ENCODE results near the gene SDHAF1.

The SDHAF1 gene

DNA sequence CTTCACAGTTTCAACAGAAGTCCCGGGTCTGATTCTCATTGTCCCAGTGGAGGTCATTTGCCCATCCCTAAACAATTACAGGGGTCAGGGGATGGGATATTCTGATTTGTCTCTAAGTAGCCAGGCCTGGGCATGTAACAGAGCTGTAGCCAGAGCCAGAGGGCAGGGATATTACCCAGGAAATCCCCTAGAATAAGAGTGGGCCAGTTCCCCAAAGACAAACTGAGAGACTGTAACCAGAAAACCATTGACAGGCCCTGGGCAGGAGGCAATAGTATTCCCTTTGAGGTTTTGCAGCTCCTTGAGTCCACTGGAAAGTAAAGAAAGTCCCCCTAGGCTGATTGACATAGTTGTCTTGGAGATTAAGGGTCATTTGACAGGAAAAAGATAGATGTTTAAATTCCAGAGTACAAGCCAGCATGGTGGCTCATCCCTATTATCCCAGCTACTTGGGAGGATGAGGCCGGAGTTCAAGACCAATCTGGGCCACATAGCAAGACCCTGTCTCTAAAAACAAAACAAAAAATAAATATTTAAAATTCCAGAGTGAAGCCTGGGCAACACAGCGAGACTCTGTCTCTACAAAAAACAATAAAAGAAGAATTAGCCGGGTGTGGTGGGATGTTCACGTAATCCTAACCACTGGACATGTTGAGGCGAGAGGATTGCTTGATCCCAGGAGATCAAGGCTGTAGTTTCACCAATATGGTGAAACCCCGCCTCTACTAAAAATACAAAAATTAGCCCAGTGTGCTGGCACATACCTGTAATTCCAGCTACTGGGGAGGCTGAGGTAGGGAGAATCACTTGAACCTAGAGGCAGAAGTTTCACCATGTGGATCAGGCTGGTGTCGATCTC lies 1.9 kb upstream of the SDHAF1 start:
- no peak for TF ChIP-seq PATZ1 (CRISPR knock-in tag; IDR thresholded peaks at IDR 0.05; ENCODE audit: borderline replicate concordance)
- TF ChIP-seq, protein P1, sequence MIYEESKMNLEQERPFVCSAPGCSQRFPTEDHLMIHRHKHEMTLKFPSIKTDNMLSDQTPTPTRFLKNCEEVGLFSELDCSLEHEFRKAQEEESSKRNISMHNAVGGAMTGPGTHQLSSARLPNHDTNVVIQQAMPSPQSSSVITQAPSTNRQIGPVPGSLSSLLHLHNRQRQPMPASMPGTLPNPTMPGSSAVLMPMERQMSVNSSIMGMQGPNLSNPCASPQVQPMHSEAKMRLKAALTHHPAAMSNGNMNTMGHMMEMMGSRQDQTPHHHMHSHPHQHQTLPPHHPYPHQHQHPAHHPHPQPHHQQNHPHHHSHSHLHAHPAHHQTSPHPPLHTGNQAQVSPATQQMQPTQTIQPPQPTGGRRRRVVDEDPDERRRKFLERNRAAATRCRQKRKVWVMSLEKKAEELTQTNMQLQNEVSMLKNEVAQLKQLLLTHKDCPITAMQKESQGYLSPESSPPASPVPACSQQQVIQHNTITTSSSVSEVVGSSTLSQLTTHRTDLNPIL (CRISPR knock-in tag; IDR thresholded peaks at IDR 0.05; ENCODE audit: low read depth) = no peak
- no peak for TF ChIP-seq ZNF8 (CRISPR knock-in tag; IDR thresholded peaks at IDR 0.05)
- TF ChIP-seq CSRNP3 (CRISPR knock-in tag; IDR thresholded peaks at IDR 0.05) = no peak
- no peak for TF ChIP-seq ZC3H10 (CRISPR knock-in tag; IDR thresholded peaks at IDR 0.05)
- no peak for TF ChIP-seq TCF4 (CRISPR knock-in tag; IDR thresholded peaks at IDR 0.05; ENCODE audit: borderline replicate concordance)
- no peak for TF ChIP-seq ARNTL (CRISPR knock-in tag; IDR thresholded peaks at IDR 0.05; ENCODE audit: borderline replicate concordance, low read depth)
- no peak for TF ChIP-seq RARB (CRISPR knock-in tag; IDR thresholded peaks at IDR 0.05)
- TF ChIP-seq ZFP3 (CRISPR knock-in tag; IDR thresholded peaks at IDR 0.05) = no peak
- TF ChIP-seq ESRRG (CRISPR knock-in tag; IDR thresholded peaks at IDR 0.05) = no peak
- TF ChIP-seq GLIS3 (CRISPR knock-in tag; IDR thresholded peaks at IDR 0.05) = no peak
- no peak for TF ChIP-seq OSR1 (CRISPR knock-in tag; IDR thresholded peaks at IDR 0.05)
- TF ChIP-seq PPARA (CRISPR knock-in tag; IDR thresholded peaks at IDR 0.05; ENCODE audit: borderline replicate concordance) = no peak
- TF ChIP-seq ZNF565 (CRISPR knock-in tag; conservative IDR thresholded peaks at IDR 0.05; ENCODE audit: low read depth) = no peak
- TF ChIP-seq ZNF70 (CRISPR knock-in tag; IDR thresholded peaks at IDR 0.05) = no peak
- no peak for TF ChIP-seq CSDC2 (CRISPR knock-in tag; IDR thresholded peaks at IDR 0.05)
- TF ChIP-seq ZFP30 (CRISPR knock-in tag; IDR thresholded peaks at IDR 0.05) = no peak
- TF ChIP-seq TOX (CRISPR knock-in tag; IDR thresholded peaks at IDR 0.05; ENCODE audit: borderline replicate concordance) = no peak
- ATAC-seq = no peak

DNA sequence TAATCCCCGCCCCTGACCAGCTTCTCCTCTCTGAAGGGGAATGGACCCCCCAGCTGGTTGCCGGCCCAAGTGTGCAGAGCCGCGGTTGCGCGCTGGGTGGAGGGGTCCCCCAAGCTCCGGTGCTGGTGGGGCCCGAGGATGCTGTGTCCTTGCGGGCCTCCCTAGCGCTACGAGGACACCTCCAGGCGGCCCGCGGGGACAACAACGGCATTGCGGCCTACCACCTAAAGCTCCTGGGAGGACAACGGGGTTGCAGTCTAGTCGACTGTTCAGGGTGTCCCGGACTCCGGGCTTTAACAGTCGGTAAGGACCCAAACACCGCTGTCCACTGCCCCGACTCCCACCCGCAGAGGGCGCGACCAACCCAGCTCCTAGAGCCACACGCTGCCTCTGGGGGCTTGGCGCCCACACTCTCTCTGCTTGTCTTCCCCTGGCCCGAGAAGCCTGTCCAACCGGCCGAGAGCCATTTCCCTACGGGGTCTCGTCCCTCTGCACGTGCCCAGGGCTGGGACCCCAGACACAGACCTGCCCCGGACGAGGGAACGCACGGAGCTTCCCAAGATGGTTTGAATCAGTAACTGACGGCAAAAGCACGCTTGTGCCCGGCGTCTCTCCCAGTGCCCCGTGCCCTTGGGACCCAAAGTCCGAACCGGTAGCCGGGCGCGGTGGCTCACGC lies 927 bp upstream of the SDHAF1 start:
- TF ChIP-seq ZFP30 (CRISPR knock-in tag; IDR thresholded peaks at IDR 0.05) (no peak), CSDC2 (CRISPR knock-in tag; IDR thresholded peaks at IDR 0.05) (no peak), OSR1 (CRISPR knock-in tag; IDR thresholded peaks at IDR 0.05) (no peak), SNAI2 (CRISPR knock-in tag; IDR thresholded peaks at IDR 0.05) (no peak), BACH2 (CRISPR knock-in tag; IDR thresholded peaks at IDR 0.05; ENCODE audit: borderline replicate concordance) (no peak), ISL1 (CRISPR knock-in tag; IDR thresholded peaks at IDR 0.05) (no peak), ZNF70 (CRISPR knock-in tag; IDR thresholded peaks at IDR 0.05) (no peak), GLIS3 (CRISPR knock-in tag; IDR thresholded peaks at IDR 0.05) (no peak)
- no peak for ATAC-seq

DNA sequence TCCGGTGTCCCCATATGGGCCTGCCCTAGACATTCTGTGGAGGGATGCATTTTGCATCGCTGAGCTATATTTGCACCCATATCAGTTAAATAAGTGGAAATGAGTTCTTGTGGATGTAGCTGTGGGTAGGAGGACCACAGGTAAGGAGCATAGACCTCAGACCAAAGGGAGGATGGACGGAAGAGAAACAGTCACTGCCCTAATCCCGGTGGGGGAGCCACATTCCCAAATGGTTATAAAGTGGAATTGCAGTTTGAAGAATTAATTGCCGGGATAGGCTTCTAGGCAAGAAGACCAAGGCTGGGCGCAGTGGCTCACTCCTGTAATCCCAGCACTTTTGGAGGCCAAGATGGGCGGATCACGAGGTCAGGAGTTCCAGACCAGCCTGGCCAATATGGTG lies 1.8 kb downstream of the SDHAF1 start:
- ATAC-seq = no peak
- TF ChIP-seq BACH2 (CRISPR knock-in tag; IDR thresholded peaks at IDR 0.05; ENCODE audit: borderline replicate concordance) (no peak), ESRRG (CRISPR knock-in tag; IDR thresholded peaks at IDR 0.05) (no peak), ZFP30 (CRISPR knock-in tag; IDR thresholded peaks at IDR 0.05) (no peak), ZFP3 (CRISPR knock-in tag; IDR thresholded peaks at IDR 0.05) (no peak), CSDC2 (CRISPR knock-in tag; IDR thresholded peaks at IDR 0.05) (no peak), PATZ1 (CRISPR knock-in tag; IDR thresholded peaks at IDR 0.05; ENCODE audit: borderline replicate concordance) (no peak), ZNF8 (CRISPR knock-in tag; IDR thresholded peaks at IDR 0.05) (no peak), ZNF70 (CRISPR knock-in tag; IDR thresholded peaks at IDR 0.05) (no peak), ISL1 (CRISPR knock-in tag; IDR thresholded peaks at IDR 0.05) (no peak), ZC3H10 (CRISPR knock-in tag; IDR thresholded peaks at IDR 0.05) (no peak), GLIS3 (CRISPR knock-in tag; IDR thresholded peaks at IDR 0.05) (no peak), OSR1 (CRISPR knock-in tag; IDR thresholded peaks at IDR 0.05) (no peak), SNAI2 (CRISPR knock-in tag; IDR thresholded peaks at IDR 0.05) (no peak), TCF4 (CRISPR knock-in tag; IDR thresholded peaks at IDR 0.05; ENCODE audit: borderline replicate concordance) (no peak)
- TF ChIP-seq, protein P1 (CRISPR knock-in tag; IDR thresholded peaks at IDR 0.05; ENCODE audit: low read depth) = no peak
- TF ChIP-seq, protein P2, sequence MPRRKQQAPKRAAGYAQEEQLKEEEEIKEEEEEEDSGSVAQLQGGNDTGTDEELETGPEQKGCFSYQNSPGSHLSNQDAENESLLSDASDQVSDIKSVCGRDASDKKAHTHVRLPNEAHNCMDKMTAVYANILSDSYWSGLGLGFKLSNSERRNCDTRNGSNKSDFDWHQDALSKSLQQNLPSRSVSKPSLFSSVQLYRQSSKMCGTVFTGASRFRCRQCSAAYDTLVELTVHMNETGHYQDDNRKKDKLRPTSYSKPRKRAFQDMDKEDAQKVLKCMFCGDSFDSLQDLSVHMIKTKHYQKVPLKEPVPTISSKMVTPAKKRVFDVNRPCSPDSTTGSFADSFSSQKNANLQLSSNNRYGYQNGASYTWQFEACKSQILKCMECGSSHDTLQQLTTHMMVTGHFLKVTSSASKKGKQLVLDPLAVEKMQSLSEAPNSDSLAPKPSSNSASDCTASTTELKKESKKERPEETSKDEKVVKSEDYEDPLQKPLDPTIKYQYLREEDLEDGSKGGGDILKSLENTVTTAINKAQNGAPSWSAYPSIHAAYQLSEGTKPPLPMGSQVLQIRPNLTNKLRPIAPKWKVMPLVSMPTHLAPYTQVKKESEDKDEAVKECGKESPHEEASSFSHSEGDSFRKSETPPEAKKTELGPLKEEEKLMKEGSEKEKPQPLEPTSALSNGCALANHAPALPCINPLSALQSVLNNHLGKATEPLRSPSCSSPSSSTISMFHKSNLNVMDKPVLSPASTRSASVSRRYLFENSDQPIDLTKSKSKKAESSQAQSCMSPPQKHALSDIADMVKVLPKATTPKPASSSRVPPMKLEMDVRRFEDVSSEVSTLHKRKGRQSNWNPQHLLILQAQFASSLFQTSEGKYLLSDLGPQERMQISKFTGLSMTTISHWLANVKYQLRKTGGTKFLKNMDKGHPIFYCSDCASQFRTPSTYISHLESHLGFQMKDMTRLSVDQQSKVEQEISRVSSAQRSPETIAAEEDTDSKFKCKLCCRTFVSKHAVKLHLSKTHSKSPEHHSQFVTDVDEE (CRISPR knock-in tag; IDR thresholded peaks at IDR 0.05) = no peak

Data from SK-N-SH treated with all-trans-retinoic acid at 6 μM for 48 hours (cell line).